NCI-H1436 treated with DMSO at 0.1 percent for 48 hours (cell line): ENCODE data around the gene KRTAP10-4.
"Not testable (repeated sequence)": the region's sequence is repeated elsewhere in the genome, so short reads cannot be mapped to it uniquely, and the experiment has no call there.

Source experiments
- DNase-seq: peaks from one replicate; lab custom pipeline; 2025; lab: John Stamatoyannopoulos, UW

Gene KRTAP10-4

GRCh38 chr21:44579056-44579832 is 5.7 kb downstream of the KRTAP10-4 start:
- no peak for DNase-seq

- DNase-seq = no peak
Measured at GRCh38 chr21:44579833-44580144, 6.3 kb downstream of the KRTAP10-4 start.

- not testable (repeated sequence) for DNase-seq
Measured at GRCh38 chr21:44580231-44580821, 6.8 kb downstream of the KRTAP10-4 start, which contains the start of gene KRTAP10-5. Gene KRTAP10-5 (minus strand): TSS chr21:44580604. CDS start chr21:44580578, 26 bp downstream.

GRCh38 chr21:44581158-44581557 is 7.6 kb downstream of the KRTAP10-4 start:
- no peak for DNase-seq

GRCh38 chr21:44582055-44582454 is 8.5 kb downstream of the KRTAP10-4 start:
- no peak for DNase-seq

GRCh38 chr21:44583089-44583799 is 9.7 kb downstream of the KRTAP10-4 start:
- DNase-seq = no peak

- no peak for DNase-seq
Measured at GRCh38 chr21:44583800-44584147, 10.2 kb downstream of the KRTAP10-4 start.

- DNase-seq = no peak
Measured at GRCh38 chr21:44585892-44586291, 12.4 kb downstream of the KRTAP10-4 start.

GRCh38 chr21:44589094-44589493 is 15.6 kb downstream of the KRTAP10-4 start:
- DNase-seq = no peak

- no peak for DNase-seq
Measured at GRCh38 chr21:44589586-44590305, 16.2 kb downstream of the KRTAP10-4 start.

GRCh38 chr21:44590311-44590721 is 16.8 kb downstream of the KRTAP10-4 start:
- DNase-seq = no peak

- not testable (repeated sequence) for DNase-seq
Measured at GRCh38 chr21:44590897-44591800, 17.6 kb downstream of the KRTAP10-4 start.

GRCh38 chr21:44591801-44592130 is 18.2 kb downstream of the KRTAP10-4 start:
- not testable (repeated sequence) for DNase-seq

- DNase-seq = no peak
Measured at GRCh38 chr21:44592446-44593311, 19.1 kb downstream of the KRTAP10-4 start, which contains the start of gene KRTAP10-6. Gene KRTAP10-6 (minus strand): TSS chr21:44592505. CDS start chr21:44592484, 21 bp downstream.

- no peak for DNase-seq
Measured at GRCh38 chr21:44593598-44594405, 20.3 kb downstream of the KRTAP10-4 start.

- no peak for DNase-seq
Measured at GRCh38 chr21:44594406-44594916, 20.9 kb downstream of the KRTAP10-4 start.

- no peak for DNase-seq
Measured at GRCh38 chr21:44595524-44595923, 22.0 kb downstream of the KRTAP10-4 start.

GRCh38 chr21:44596068-44596725 is 22.7 kb downstream of the KRTAP10-4 start:
- DNase-seq = no peak

GRCh38 chr21:44598061-44598460 is 24.5 kb downstream of the KRTAP10-4 start:
- no peak for DNase-seq
